ENCODE data around the gene COX7A2.

DNA sequence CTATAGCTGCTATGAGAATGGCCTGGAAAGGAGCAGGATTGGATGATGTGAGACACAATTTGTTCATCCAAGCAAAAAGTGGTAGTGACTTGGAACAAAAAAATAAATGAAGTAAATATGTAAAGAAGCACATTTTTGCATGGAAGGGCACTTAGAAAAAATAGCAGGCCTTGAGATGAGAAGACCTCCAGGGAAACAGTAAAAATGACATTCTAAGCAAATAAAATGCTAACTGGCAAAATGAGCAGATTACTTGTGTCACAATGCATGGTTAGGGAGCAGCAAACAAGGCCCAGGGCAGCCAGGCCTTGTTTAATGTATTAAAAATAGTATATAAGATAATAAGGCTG lies 19.8 kb upstream of the COX7A2 start:
- TF ChIP-seq, protein P1, sequence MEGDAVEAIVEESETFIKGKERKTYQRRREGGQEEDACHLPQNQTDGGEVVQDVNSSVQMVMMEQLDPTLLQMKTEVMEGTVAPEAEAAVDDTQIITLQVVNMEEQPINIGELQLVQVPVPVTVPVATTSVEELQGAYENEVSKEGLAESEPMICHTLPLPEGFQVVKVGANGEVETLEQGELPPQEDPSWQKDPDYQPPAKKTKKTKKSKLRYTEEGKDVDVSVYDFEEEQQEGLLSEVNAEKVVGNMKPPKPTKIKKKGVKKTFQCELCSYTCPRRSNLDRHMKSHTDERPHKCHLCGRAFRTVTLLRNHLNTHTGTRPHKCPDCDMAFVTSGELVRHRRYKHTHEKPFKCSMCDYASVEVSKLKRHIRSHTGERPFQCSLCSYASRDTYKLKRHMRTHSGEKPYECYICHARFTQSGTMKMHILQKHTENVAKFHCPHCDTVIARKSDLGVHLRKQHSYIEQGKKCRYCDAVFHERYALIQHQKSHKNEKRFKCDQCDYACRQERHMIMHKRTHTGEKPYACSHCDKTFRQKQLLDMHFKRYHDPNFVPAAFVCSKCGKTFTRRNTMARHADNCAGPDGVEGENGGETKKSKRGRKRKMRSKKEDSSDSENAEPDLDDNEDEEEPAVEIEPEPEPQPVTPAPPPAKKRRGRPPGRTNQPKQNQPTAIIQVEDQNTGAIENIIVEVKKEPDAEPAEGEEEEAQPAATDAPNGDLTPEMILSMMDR (IDR thresholded peaks at IDR 0.05) = no peak
- no peak for TF ChIP-seq POLR2A (IDR thresholded peaks at IDR 0.05)
